ENCODE data around the gene FBXW11.

FBXW11 gene

GRCh38 chr5:172010278-172010677, 3.8 kb upstream of the FBXW11 start:
- peak; percentile 27 for TF ChIP-seq CTCF (conservative IDR thresholded peaks at IDR 0.05; ENCODE audit: low read length)
- TF ChIP-seq EZH2phosphoT487 (IDR thresholded peaks at IDR 0.05; ENCODE audit: borderline replicate concordance), result no peak
- no peaks in the 10 kb centered on the region for H4K20me1 ChIP-seq (ENCODE audit: insufficient read depth, low read length, poor library complexity, severe bottlenecking)
- H3K9me2 ChIP-seq (replicated peaks; ENCODE audit: low read depth, low read length), result no peaks in the 10 kb centered on the region
- no peaks in the 10 kb centered on the region for H3K27me3 ChIP-seq (ENCODE audit: insufficient read depth, low read length, poor library complexity, severe bottlenecking)
- H2AFZ ChIP-seq (ENCODE audit: low read length), result no peak overlapping the region
- no peak overlapping the region for H3K4me2 ChIP-seq (ENCODE audit: low read depth, low read length, poor library complexity, severe bottlenecking)
- H3K79me2 ChIP-seq (ENCODE audit: insufficient read depth, low read length), result peaks cover 14% of the 10 kb centered on the region
- no peaks in the 10 kb centered on the region for H3K36me3 ChIP-seq (ENCODE audit: insufficient read depth, low read length)
- no peaks in the 10 kb centered on the region for H3F3A ChIP-seq (ENCODE audit: low read depth)
- no peak overlapping the region for H3K4me3 ChIP-seq (ENCODE audit: low read length, poor library complexity, severe bottlenecking)
- H3K9ac ChIP-seq (ENCODE audit: low read depth, low read length, poor library complexity, severe bottlenecking), result no peak overlapping the region
- no peaks in the 10 kb centered on the region for H3K9me3 ChIP-seq (ENCODE audit: insufficient read depth, low read depth, low read length)
- no peaks in the 10 kb centered on the region for H3K4me1 ChIP-seq (ENCODE audit: insufficient read depth, low read length, poor library complexity, severe bottlenecking)

- peaks cover under 1% of the 10 kb centered on the region for H3K4me1 ChIP-seq (ENCODE audit: insufficient read depth, low read length, poor library complexity, severe bottlenecking)
- H3K4me2 ChIP-seq (ENCODE audit: low read depth, low read length, poor library complexity, severe bottlenecking), result no peak overlapping the region
- peaks cover 19% of the 10 kb centered on the region for H3K79me2 ChIP-seq (ENCODE audit: insufficient read depth, low read length)
- H3K27me3 ChIP-seq (ENCODE audit: insufficient read depth, low read length, poor library complexity, severe bottlenecking), result no peaks in the 10 kb centered on the region
- H3K9me3 ChIP-seq (ENCODE audit: insufficient read depth, low read depth, low read length), result no peaks in the 10 kb centered on the region
- TF ChIP-seq CTCF (conservative IDR thresholded peaks at IDR 0.05; ENCODE audit: low read length) (no peak), EZH2phosphoT487 (IDR thresholded peaks at IDR 0.05; ENCODE audit: borderline replicate concordance) (no peak)
- no peak overlapping the region for H3K9ac ChIP-seq (ENCODE audit: low read depth, low read length, poor library complexity, severe bottlenecking)
- no peaks in the 10 kb centered on the region for H3K36me3 ChIP-seq (ENCODE audit: insufficient read depth, low read length)
- no peak overlapping the region for H3K4me3 ChIP-seq (ENCODE audit: low read length, poor library complexity, severe bottlenecking)
- H3K9me2 ChIP-seq (replicated peaks; ENCODE audit: low read depth, low read length), result no peaks in the 10 kb centered on the region
- H3F3A ChIP-seq (ENCODE audit: low read depth), result no peaks in the 10 kb centered on the region
- H4K20me1 ChIP-seq (ENCODE audit: insufficient read depth, low read length, poor library complexity, severe bottlenecking), result peaks cover 1% of the 10 kb centered on the region
- H2AFZ ChIP-seq (ENCODE audit: low read length), result no peak overlapping the region
Observed at GRCh38 chr5:172009536-172010270, 3.3 kb upstream of the FBXW11 start.

DNA sequence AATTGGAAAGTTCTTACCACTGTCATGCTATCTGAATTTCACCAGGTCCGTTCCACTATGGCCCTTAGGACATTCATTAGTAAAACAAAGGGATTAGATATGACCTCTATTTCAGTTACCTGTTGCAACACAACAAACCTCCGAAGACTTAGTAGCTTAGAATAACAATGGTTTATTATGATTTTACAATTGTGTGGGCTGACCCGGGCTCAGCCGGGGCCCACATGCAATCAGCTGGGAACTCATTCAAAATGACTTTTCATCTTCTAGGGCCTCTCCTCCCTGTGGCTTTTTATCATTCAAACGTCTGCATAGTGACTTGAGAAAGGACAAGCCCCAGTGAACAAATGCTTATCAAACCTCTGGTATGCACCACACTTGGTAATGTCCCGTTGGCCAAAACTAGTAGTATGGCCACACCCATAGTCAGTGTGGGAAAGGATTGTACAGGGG, 2.3 kb upstream of the FBXW11 start:
- no peak for TF ChIP-seq CTCF (conservative IDR thresholded peaks at IDR 0.05; ENCODE audit: low read length)
- TF ChIP-seq EZH2phosphoT487 (IDR thresholded peaks at IDR 0.05; ENCODE audit: borderline replicate concordance), result no peak
- no peaks in the 10 kb centered on the region for H3K27me3 ChIP-seq (ENCODE audit: insufficient read depth, low read length, poor library complexity, severe bottlenecking)
- H4K20me1 ChIP-seq (ENCODE audit: insufficient read depth, low read length, poor library complexity, severe bottlenecking), result peaks cover 8% of the 10 kb centered on the region
- no peaks in the 10 kb centered on the region for H3K9me2 ChIP-seq (replicated peaks; ENCODE audit: low read depth, low read length)
- no peaks in the 10 kb centered on the region for H3K36me3 ChIP-seq (ENCODE audit: insufficient read depth, low read length)
- no peak overlapping the region for H3K9ac ChIP-seq (ENCODE audit: low read depth, low read length, poor library complexity, severe bottlenecking)
- no peak overlapping the region for H2AFZ ChIP-seq (ENCODE audit: low read length)
- H3K4me2 ChIP-seq (ENCODE audit: low read depth, low read length, poor library complexity, severe bottlenecking), result no peak overlapping the region
- no peak overlapping the region for H3K4me3 ChIP-seq (ENCODE audit: low read length, poor library complexity, severe bottlenecking)
- peaks cover 4% of the 10 kb centered on the region for H3K4me1 ChIP-seq (ENCODE audit: insufficient read depth, low read length, poor library complexity, severe bottlenecking)
- H3K79me2 ChIP-seq (ENCODE audit: insufficient read depth, low read length), result peaks cover 29% of the 10 kb centered on the region
- no peaks in the 10 kb centered on the region for H3F3A ChIP-seq (ENCODE audit: low read depth)
- no peaks in the 10 kb centered on the region for H3K9me3 ChIP-seq (ENCODE audit: insufficient read depth, low read depth, low read length)

Measured in Loucy (cell line).